ENCODE data around the gene C10orf71.

Gene C10orf71

DNA sequence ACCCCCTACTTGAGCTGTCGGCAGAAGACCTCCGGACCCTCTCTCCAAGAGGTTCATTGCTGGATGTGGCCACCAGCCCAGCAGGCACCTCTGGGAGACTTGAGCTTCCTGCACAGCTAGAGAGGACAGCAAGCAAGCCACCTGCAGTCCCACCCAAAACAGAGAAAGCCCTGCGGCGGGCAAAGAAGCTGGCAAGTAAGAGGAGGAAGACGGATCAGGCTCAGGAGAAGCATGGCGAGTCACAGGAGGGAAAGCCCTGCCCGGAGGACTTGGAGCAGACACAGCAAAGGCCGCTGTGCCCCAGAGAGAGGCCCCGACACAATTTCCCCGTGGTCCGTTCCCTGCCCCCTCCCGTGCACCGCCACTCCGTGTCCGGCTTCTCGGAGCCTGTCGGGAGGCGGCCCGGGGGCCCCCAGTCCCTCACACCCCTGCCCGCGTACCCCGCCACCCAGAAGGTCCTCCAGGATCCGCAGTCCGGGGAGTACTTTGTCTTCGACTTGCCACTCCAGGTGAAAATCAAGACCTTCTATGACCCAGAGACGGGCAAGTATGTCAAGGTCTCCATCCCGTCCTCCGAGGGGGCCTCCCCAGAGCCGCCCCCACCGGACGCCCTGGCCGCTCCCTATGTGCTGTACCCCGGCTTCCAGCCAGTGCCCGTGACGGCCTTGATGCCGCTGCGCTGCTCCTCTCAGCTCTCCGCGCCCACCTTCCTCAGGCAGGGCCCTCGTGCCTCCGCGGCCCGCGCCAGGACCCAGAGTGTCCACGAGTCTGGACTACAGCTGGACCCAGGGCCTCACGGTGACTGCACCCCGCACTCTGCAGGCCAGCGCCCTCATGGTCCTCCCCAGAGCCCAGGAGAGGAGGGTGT is 27.2 kb downstream of the C10orf71 start:
- H3K4me3 ChIP-seq (ENCODE audit: severe bottlenecking): no peak overlapping the region
- DNase-seq (ENCODE audit: low spot score) (no peak), ATAC-seq (ENCODE audit: low read depth) (no peak)
- TF ChIP-seq, protein P1, sequence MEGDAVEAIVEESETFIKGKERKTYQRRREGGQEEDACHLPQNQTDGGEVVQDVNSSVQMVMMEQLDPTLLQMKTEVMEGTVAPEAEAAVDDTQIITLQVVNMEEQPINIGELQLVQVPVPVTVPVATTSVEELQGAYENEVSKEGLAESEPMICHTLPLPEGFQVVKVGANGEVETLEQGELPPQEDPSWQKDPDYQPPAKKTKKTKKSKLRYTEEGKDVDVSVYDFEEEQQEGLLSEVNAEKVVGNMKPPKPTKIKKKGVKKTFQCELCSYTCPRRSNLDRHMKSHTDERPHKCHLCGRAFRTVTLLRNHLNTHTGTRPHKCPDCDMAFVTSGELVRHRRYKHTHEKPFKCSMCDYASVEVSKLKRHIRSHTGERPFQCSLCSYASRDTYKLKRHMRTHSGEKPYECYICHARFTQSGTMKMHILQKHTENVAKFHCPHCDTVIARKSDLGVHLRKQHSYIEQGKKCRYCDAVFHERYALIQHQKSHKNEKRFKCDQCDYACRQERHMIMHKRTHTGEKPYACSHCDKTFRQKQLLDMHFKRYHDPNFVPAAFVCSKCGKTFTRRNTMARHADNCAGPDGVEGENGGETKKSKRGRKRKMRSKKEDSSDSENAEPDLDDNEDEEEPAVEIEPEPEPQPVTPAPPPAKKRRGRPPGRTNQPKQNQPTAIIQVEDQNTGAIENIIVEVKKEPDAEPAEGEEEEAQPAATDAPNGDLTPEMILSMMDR (IDR thresholded peaks at IDR 0.05; ENCODE audit: poor library complexity, severe bottlenecking): no peak
- no peaks in the 10 kb centered on the region for H3K4me1 ChIP-seq (ENCODE audit: insufficient read depth, poor library complexity, severe bottlenecking)
- no peaks in the 10 kb centered on the region for H3K36me3 ChIP-seq (ENCODE audit: low read depth)
- H3K27me3 ChIP-seq (ENCODE audit: insufficient read depth, poor library complexity, severe bottlenecking): peaks cover 7% of the 10 kb centered on the region
- no peak overlapping the region for H3K27ac ChIP-seq (ENCODE audit: poor library complexity, severe bottlenecking)
- no peaks in the 10 kb centered on the region for H3K9me3 ChIP-seq (ENCODE audit: severe bottlenecking)

DNA sequence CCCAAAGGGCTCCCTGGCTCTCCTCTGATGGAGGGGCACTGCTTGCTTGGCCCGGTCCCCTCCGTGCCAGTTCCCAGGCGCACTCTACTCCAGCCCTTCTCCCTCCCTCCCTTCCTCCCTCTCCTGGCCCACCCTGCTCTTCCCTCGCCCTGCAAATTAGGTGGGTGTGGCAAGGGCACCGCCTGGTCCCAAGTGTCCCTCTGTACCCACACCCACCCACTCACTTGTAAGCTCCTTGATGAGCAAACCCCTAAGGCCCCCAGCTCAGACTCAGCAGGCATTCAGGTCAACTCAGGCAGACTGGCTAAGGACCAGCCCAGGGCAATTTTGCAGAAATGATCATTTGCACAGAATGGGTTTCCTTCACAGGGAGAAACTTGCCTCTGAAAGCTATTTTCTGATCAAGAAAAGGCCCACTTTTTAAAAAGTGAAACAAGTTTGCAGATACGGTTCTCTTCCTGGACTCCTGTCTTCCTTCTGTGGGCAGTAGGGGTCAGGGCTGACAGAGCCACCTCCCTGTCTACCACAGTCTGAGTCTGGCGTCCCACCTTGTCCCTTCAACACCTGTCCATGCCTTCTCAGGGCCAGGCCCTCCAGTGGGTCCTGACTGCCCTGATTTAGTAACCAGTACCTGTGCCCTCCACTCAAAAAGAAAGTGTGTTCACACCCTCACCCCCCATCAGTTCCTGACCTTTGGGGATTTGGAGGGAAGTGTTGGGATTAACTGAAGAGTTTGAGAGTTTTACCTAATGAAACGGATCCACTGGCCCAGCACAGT is 28.3 kb downstream of the C10orf71 start:
- Histone ChIP-seq H3K36me3 (ENCODE audit: low read depth) (no peaks in the 10 kb centered on the region), H3K4me3 (ENCODE audit: severe bottlenecking) (no peak overlapping the region), H3K27ac (ENCODE audit: poor library complexity, severe bottlenecking) (no peak overlapping the region), H3K27me3 (ENCODE audit: insufficient read depth, poor library complexity, severe bottlenecking) (peaks cover 3% of the 10 kb centered on the region), H3K4me1 (ENCODE audit: insufficient read depth, poor library complexity, severe bottlenecking) (no peaks in the 10 kb centered on the region), H3K9me3 (ENCODE audit: severe bottlenecking) (no peaks in the 10 kb centered on the region)
- TF ChIP-seq, protein P1 (IDR thresholded peaks at IDR 0.05; ENCODE audit: poor library complexity, severe bottlenecking): no peak
- DNase-seq (ENCODE audit: low spot score) (no peak), ATAC-seq (ENCODE audit: low read depth) (no peak)

DNA sequence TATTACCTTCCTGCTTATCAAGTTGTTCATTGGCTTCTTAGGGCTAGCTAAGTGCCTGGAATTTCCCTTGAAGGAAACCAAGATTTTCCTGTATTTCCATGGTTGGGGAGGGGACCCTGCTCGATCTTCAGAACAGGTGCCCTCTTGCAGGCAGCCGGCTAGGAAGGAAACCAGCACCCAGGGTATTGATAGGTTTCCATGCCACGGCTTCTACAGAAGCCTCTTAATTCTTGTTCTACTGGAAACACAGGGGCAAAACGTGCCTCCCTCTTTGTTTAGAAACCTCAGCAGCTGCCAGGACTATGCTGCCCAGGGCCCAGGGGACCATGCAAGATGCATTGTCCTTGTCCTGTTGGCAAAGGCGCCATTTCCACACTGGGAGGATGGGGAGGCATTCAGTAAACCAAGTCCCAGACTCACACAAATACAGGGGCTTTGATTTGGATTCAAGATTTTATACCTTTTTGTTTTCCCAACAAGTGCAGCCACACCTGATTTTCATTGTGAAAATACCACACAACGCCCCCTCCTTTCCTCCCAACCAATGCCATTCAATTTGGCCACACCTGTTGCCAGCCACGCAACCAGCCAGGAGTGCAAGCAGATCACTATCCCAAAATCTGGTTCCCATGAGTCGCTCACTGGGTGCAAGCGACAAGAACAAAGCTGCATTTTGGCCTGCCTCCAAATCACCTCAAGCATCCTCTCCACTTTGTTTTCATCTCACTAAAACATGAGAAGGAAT is 29.6 kb downstream of the C10orf71 start:
- no peaks in the 10 kb centered on the region for H3K27me3 ChIP-seq (ENCODE audit: insufficient read depth, poor library complexity, severe bottlenecking)
- TF ChIP-seq, protein P1 (IDR thresholded peaks at IDR 0.05; ENCODE audit: poor library complexity, severe bottlenecking): no peak

DNA sequence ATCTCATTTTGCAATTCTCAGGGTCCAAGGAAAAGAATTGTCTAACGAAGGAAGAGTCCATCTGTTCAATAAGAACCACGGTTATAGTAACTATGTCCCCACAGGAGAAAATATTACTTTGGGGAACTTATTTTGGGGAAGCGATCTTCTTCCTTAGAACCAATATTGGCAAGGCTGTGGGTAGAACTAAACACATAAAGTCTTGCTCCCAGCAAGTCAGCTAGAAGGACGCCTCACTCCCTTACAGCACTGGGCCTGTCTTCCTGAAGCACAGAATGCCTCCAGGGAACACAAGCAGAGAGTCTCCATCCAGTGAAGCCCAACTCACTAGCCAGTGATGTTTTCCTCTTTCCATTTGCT is 30.2 kb downstream of the C10orf71 start:
- no peak overlapping the region for H3K4me3 ChIP-seq (ENCODE audit: severe bottlenecking)
- no peaks in the 10 kb centered on the region for H3K27me3 ChIP-seq (ENCODE audit: insufficient read depth, poor library complexity, severe bottlenecking)
- TF ChIP-seq, protein P1 (IDR thresholded peaks at IDR 0.05; ENCODE audit: poor library complexity, severe bottlenecking): no peak
- ATAC-seq (ENCODE audit: low read depth) (no peak), DNase-seq (ENCODE audit: low spot score) (no peak)
- no peak overlapping the region for H3K27ac ChIP-seq (ENCODE audit: poor library complexity, severe bottlenecking)
- no peaks in the 10 kb centered on the region for H3K9me3 ChIP-seq (ENCODE audit: severe bottlenecking)
- no peaks in the 10 kb centered on the region for H3K4me1 ChIP-seq (ENCODE audit: insufficient read depth, poor library complexity, severe bottlenecking)
- H3K36me3 ChIP-seq (ENCODE audit: low read depth): no peaks in the 10 kb centered on the region

More for the DNA sequence above, 29.6 kb downstream of the C10orf71 start:
- H3K9me3 ChIP-seq (ENCODE audit: severe bottlenecking): no peaks in the 10 kb centered on the region
- no peaks in the 10 kb centered on the region for H3K36me3 ChIP-seq (ENCODE audit: low read depth)
- no peak overlapping the region for H3K4me3 ChIP-seq (ENCODE audit: severe bottlenecking)
- H3K4me1 ChIP-seq (ENCODE audit: insufficient read depth, poor library complexity, severe bottlenecking): no peaks in the 10 kb centered on the region
- no peak for DNase-seq (ENCODE audit: low spot score)
- no peak for ATAC-seq (ENCODE audit: low read depth)
- no peak overlapping the region for H3K27ac ChIP-seq (ENCODE audit: poor library complexity, severe bottlenecking)
